HEK293 (cell line): ENCODE results near the gene IGDCC3.

ENCODE experiments used
- CTCF ChIA-PET: fragments of 350-600 bp; formaldehyde crosslinking; extraction: SDS; loops from one replicate; lab custom pipeline; 2021; ENCODE audit warnings: antibody characterized with exemption; lab: Yijun Ruan, JAX
- POLR2A ChIA-PET: fragments of 300-600 bp; formaldehyde crosslinking; extraction: SDS; loops from one replicate; lab custom pipeline; 2020; ENCODE audit warnings: antibody characterized with exemption, inconsistent platforms; lab: Yijun Ruan, JAX
- H3K27ac ChIP-seq: fragments of 200-500 bp; sonication (Bioruptor generic); 2 replicates; pipeline ENCODE4 v1.5.1; 2014; ENCODE audit warnings: low read depth, low read length, control low read depth, inconsistent platforms; ENCODE audit errors: extremely low read depth
- H3K36me3 ChIP-seq, 2 experiments: fragments of 200-500 bp in 1 of 2; sonication (Bioruptor generic) in 1 of 2; 1 replicate in 1 of 2; 2 replicates in 1 of 2; pipeline ENCODE4 v1.5.1; 2014 to 2017; ENCODE audit warnings: inconsistent platforms in 2 of 2, low read length in 2 of 2; ENCODE audit not compliant: control insufficient read depth in 2 of 2, insufficient read depth in 1 of 2
- H3K4me1 ChIP-seq: fragments of 200-500 bp; sonication (Bioruptor generic); 2 replicates; pipeline ENCODE4 v1.5.1; 2014; ENCODE audit warnings: mild to moderate bottlenecking, low read length, inconsistent platforms; ENCODE audit not compliant: control insufficient read depth, insufficient read depth
- H3K4me3 ChIP-seq: 2 replicates; pipeline ENCODE4 v1.5.1; 2011; ENCODE audit warnings: low read depth, mild to moderate bottlenecking, control low read depth, low read length, moderate library complexity
- H3K9me3 ChIP-seq: fragments of 200-500 bp; sonication (Bioruptor generic); 2 replicates; pipeline ENCODE4 v1.5.1; 2014; ENCODE audit warnings: low read depth, low read length, inconsistent platforms; ENCODE audit not compliant: control insufficient read depth, insufficient read depth
- ATF2 ChIP-seq: fragments of 450-650 bp; formaldehyde crosslinking; IDR thresholded peaks from 2 replicates; pipeline ENCODE4 v1.5.1; 2016; ENCODE audit warnings: missing biosample characterization, missing genetic modification characterization, low read depth
- GFI1B ChIP-seq: fragments of 450-650 bp; formaldehyde crosslinking; IDR thresholded peaks from 2 replicates; pipeline ENCODE4 v1.5.1; 2016; ENCODE audit warnings: missing biosample characterization, missing genetic modification characterization
- KLF1 ChIP-seq: fragments of 450-650 bp; formaldehyde crosslinking; IDR thresholded peaks from 2 replicates; pipeline ENCODE4 v1.5.1; 2016; ENCODE audit warnings: missing biosample characterization, missing genetic modification characterization
- KLF7 ChIP-seq: fragments of 450-650 bp; formaldehyde crosslinking; IDR thresholded peaks from 2 replicates; pipeline ENCODE4 v1.5.1; 2016; ENCODE audit warnings: missing biosample characterization, missing genetic modification characterization, borderline replicate concordance
- RBAK ChIP-seq: fragments of 450-650 bp; formaldehyde crosslinking; IDR thresholded peaks from 2 replicates; pipeline ENCODE4 v1.5.1; 2016; ENCODE audit warnings: missing biosample characterization, missing genetic modification characterization
- SETDB1 ChIP-seq: IDR thresholded peaks from one replicate; pipeline ENCODE4 v1.6.1; 2017; ENCODE audit warnings: mild to moderate bottlenecking, low read length, moderate library complexity, mixed read lengths; ENCODE audit not compliant: insufficient read length
- SP2 ChIP-seq: fragments of 450-650 bp; formaldehyde crosslinking; IDR thresholded peaks from 2 replicates; pipeline ENCODE4 v1.5.1; 2016; ENCODE audit warnings: missing biosample characterization, missing genetic modification characterization
- TCF7L2 ChIP-seq: IDR thresholded peaks from 2 replicates; pipeline ENCODE4 v1.6.1; 2011; ENCODE audit warnings: low read depth, mild to moderate bottlenecking, inconsistent platforms, low read length, moderate library complexity, borderline replicate concordance
- ZBTB48 ChIP-seq: fragments of 450-650 bp; formaldehyde crosslinking; IDR thresholded peaks from 2 replicates; pipeline ENCODE4 v1.5.1; 2016; ENCODE audit warnings: missing biosample characterization, missing genetic modification characterization
- ZEB2 ChIP-seq: fragments of 450-650 bp; formaldehyde crosslinking; IDR thresholded peaks from 2 replicates; pipeline ENCODE4 v1.5.1; 2016; ENCODE audit warnings: missing biosample characterization, missing genetic modification characterization
- ZNF132 ChIP-seq: fragments of 450-650 bp; formaldehyde crosslinking; IDR thresholded peaks from 2 replicates; pipeline ENCODE4 v1.5.1; 2017; ENCODE audit warnings: missing biosample characterization, missing genetic modification characterization, borderline replicate concordance
- ZNF140 ChIP-seq: fragments of 450-650 bp; formaldehyde crosslinking; IDR thresholded peaks from 2 replicates; pipeline ENCODE4 v1.5.1; 2016; ENCODE audit warnings: missing biosample characterization, missing genetic modification characterization
- ZNF148 ChIP-seq: fragments of 450-650 bp; formaldehyde crosslinking; IDR thresholded peaks from 2 replicates; pipeline ENCODE4 v1.5.0; 2017; ENCODE audit warnings: missing biosample characterization, missing genetic modification characterization, borderline replicate concordance
- ZNF155 ChIP-seq: fragments of 450-650 bp; formaldehyde crosslinking; IDR thresholded peaks from 2 replicates; pipeline ENCODE4 v1.5.1; 2016; ENCODE audit warnings: missing biosample characterization, missing genetic modification characterization
- ZNF18 ChIP-seq: fragments of 450-650 bp; formaldehyde crosslinking; IDR thresholded peaks from 2 replicates; pipeline ENCODE4 v1.5.1; 2016; ENCODE audit warnings: missing biosample characterization, missing genetic modification characterization
- ZNF24 ChIP-seq: fragments of 450-650 bp; formaldehyde crosslinking; IDR thresholded peaks from 2 replicates; pipeline ENCODE4 v1.5.1; 2016; ENCODE audit warnings: missing biosample characterization, missing genetic modification characterization
- ZNF354C ChIP-seq: fragments of 450-650 bp; formaldehyde crosslinking; IDR thresholded peaks from 2 replicates; pipeline ENCODE4 v1.5.1; 2016; ENCODE audit warnings: missing biosample characterization, missing genetic modification characterization, low read depth, borderline replicate concordance
- ZNF366 ChIP-seq: fragments of 450-650 bp; formaldehyde crosslinking; conservative IDR thresholded peaks from 2 replicates; pipeline ENCODE4 v1.5.1; 2016; ENCODE audit warnings: missing biosample characterization, missing genetic modification characterization
- ZNF394 ChIP-seq: fragments of 450-650 bp; formaldehyde crosslinking; IDR thresholded peaks from 2 replicates; pipeline ENCODE4 v1.5.1; 2016; ENCODE audit warnings: missing biosample characterization, missing genetic modification characterization, mild to moderate bottlenecking, moderate library complexity, borderline replicate concordance
- ZNF416 ChIP-seq: fragments of 450-650 bp; formaldehyde crosslinking; IDR thresholded peaks from 2 replicates; pipeline ENCODE4 v1.5.1; 2016; ENCODE audit warnings: missing biosample characterization, missing genetic modification characterization
- ZNF501 ChIP-seq: fragments of 450-650 bp; formaldehyde crosslinking; IDR thresholded peaks from 2 replicates; pipeline ENCODE4 v1.5.1; 2016; ENCODE audit warnings: missing biosample characterization, missing genetic modification characterization
- ZNF521 ChIP-seq: fragments of 450-650 bp; formaldehyde crosslinking; IDR thresholded peaks from 2 replicates; pipeline ENCODE4 v1.5.1; 2017; ENCODE audit warnings: missing biosample characterization, mild to moderate bottlenecking, missing genetic modification characterization
- ZNF654 ChIP-seq: fragments of 450-650 bp; formaldehyde crosslinking; IDR thresholded peaks from 2 replicates; pipeline ENCODE4 v1.5.1; 2016; ENCODE audit warnings: low read depth, missing biosample characterization, missing genetic modification characterization
- ZNF660 ChIP-seq: fragments of 450-650 bp; IDR thresholded peaks from 2 replicates; pipeline ENCODE4 v1.5.1; 2018; ENCODE audit warnings: missing biosample characterization, mild to moderate bottlenecking, missing genetic modification characterization
- ZNF777 ChIP-seq: fragments of 450-650 bp; formaldehyde crosslinking; IDR thresholded peaks from 2 replicates; pipeline ENCODE4 v1.5.1; 2017; ENCODE audit warnings: missing biosample characterization, missing genetic modification characterization, borderline replicate concordance
- ZNF837 ChIP-seq: fragments of 450-650 bp; formaldehyde crosslinking; IDR thresholded peaks from 2 replicates; pipeline ENCODE4 v1.5.1; 2016; ENCODE audit warnings: missing biosample characterization, missing genetic modification characterization
- TF ChIP-seq, protein P1 (sequence below): fragments of 450-650 bp; formaldehyde crosslinking; IDR thresholded peaks from 2 replicates; pipeline ENCODE4 v1.5.1; 2016; ENCODE audit warnings: missing biosample characterization, missing genetic modification characterization
- TF ChIP-seq, protein P2 (sequence below): fragments of 450-650 bp; formaldehyde crosslinking; optimal IDR thresholded peaks from 2 replicates; pipeline ENCODE3; 2016; ENCODE audit warnings: missing biosample characterization, mild to moderate bottlenecking, missing genetic modification characterization

The IGDCC3 gene

GRCh38 chr15:65305150-65305758 lies 72.5 kb downstream of the IGDCC3 start (continued):
- TF ChIP-seq KLF1 (tag by site-specific recombination): 0 out of 2 replicates have a peak, but pooled peaks have one; percentile 16
- no peak for TF ChIP-seq GFI1B (tag by site-specific recombination)
- 0 out of 2 replicates have a peak, but pooled peaks have one; percentile 12 for TF ChIP-seq ZNF501
- no peak for TF ChIP-seq ZNF777 (tag by site-specific recombination)
- TF ChIP-seq ZNF24 (tag by site-specific recombination): no peak
- TF ChIP-seq ZNF837: no peak
- TF ChIP-seq ZNF394: no peak
- TF ChIP-seq ZNF140 (tag by site-specific recombination): no peak
- TF ChIP-seq SETDB1: no peak
- peak; percentile 35; the same call in 1 of the 2 replicates for TF ChIP-seq KLF7 (tag by site-specific recombination)
- TF ChIP-seq ZNF654 (tag by site-specific recombination): no peak
- no peak for TF ChIP-seq ZEB2 (tag by site-specific recombination)
- TF ChIP-seq ZNF366: no peak
- TF ChIP-seq TCF7L2: no peak
- TF ChIP-seq RBAK (tag by site-specific recombination): peak; percentile 15; the same call in 1 of the 2 replicates
- no peak for TF ChIP-seq ZNF416
- peak; percentile 14; the same call in 1 of the 2 replicates for TF ChIP-seq ZBTB48 (tag by site-specific recombination)
- TF ChIP-seq, protein P1, sequence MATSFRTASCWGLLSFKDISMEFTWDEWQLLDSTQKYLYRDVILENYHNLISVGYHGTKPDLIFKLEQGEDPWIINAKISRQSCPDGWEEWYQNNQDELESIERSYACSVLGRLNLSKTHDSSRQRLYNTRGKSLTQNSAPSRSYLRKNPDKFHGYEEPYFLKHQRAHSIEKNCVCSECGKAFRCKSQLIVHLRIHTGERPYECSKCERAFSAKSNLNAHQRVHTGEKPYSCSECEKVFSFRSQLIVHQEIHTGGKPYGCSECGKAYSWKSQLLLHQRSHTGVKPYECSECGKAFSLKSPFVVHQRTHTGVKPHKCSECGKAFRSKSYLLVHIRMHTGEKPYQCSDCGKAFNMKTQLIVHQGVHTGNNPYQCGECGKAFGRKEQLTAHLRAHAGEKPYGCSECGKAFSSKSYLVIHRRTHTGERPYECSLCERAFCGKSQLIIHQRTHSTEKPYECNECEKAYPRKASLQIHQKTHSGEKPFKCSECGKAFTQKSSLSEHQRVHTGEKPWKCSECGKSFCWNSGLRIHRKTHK (tag by site-specific recombination): no peak
- TF ChIP-seq ZNF354C (tag by site-specific recombination): no peak

- CTCF ChIA-PET: interaction anchor here (0.6 to 1.4 kb wide), 6 partner anchors 15 to 445 kb away, joined by 3 to 6 read pairs (median 4); partner anchors contain the start of gene PARP16
- H3K36me3 ChIP-seq: no peaks in the 10 kb centered on the region
- peak within 1 kb of the TSS; percentile 41 for H3K4me3 ChIP-seq
- POLR2A ChIA-PET: interaction anchor here (0.5 to 2.9 kb wide), 36 partner anchors 8 to 565 kb away, joined by 3 to 73 read pairs (median 5); partner anchors contain the start of genes CLPX, DENND4A, HACD3 and IGDCC3
- H3K4me1 ChIP-seq: peaks cover 8% of the 10 kb centered on the region; the same call in 1 of the 2 replicates
- peak within 1 kb of the TSS; percentile 83 for H3K27ac ChIP-seq
- no peaks in the 10 kb centered on the region for H3K9me3 ChIP-seq
- TF ChIP-seq ZNF654 (tag by site-specific recombination) (0 out of 2 replicates have a peak, but pooled peaks have one; percentile 23), ZNF521 (tag by site-specific recombination) (no peak), ZNF148 (tag by site-specific recombination) (no peak), ZNF660 (tag by site-specific recombination) (peak; percentile 94), SP2 (tag by site-specific recombination) (peak; percentile 37; the same call in 1 of the 2 replicates), ZNF18 (tag by site-specific recombination) (peak; percentile 77), ZNF155 (tag by site-specific recombination) (no peak), ZNF132 (tag by site-specific recombination) (no peak), ATF2 (tag by site-specific recombination) (peak; percentile 14; the same call in 1 of the 2 replicates)
- TF ChIP-seq, protein P2, sequence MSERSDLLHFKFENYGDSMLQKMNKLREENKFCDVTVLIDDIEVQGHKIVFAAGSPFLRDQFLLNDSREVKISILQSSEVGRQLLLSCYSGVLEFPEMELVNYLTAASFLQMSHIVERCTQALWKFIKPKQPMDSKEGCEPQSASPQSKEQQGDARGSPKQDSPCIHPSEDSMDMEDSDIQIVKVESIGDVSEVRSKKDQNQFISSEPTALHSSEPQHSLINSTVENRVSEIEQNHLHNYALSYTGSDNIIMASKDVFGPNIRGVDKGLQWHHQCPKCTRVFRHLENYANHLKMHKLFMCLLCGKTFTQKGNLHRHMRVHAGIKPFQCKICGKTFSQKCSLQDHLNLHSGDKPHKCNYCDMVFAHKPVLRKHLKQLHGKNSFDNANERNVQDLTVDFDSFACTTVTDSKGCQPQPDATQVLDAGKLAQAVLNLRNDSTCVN (tag by site-specific recombination): peak; percentile 24
These were observed 73.2 kb downstream of the IGDCC3 start, which contains the start of gene RNU5B-1 for GRCh38 chr15:65304381-65305149. TSS of gene RNU5B-1 (plus strand) at chr15:65304677.
